ENCODE measurements around the gene PCNT. TPM values are rescaled to one million over a fixed set of nuclear protein-coding genes. Genes with fewer than 3 reads are reported as not detected.

Gene PCNT
- polyA plus RNA-seq, 1 donor, result 17.9 TPM

GRCh38 chr21:46356494-46357334, 32.8 kb downstream of the PCNT start:
- 80% methylated on average over 2 of the region's 23 CpGs for WGBS (ENCODE audit: insufficient coverage, low lambda C conversion rate)

GRCh38 chr21:46357335-46357604, 33.3 kb downstream of the PCNT start:
- peaks cover 63% of the 10 kb centered on the region for H3K36me3 ChIP-seq (ENCODE audit: control insufficient read depth, insufficient read depth, low read length)

More at GRCh38 chr21:46356494-46357334, 32.8 kb downstream of the PCNT start:
- peaks cover 64% of the 10 kb centered on the region for H3K36me3 ChIP-seq (ENCODE audit: control insufficient read depth, insufficient read depth, low read length)
- H3K4me1 ChIP-seq (ENCODE audit: control insufficient read depth, insufficient read depth, low read length), result no peaks in the 10 kb centered on the region
- DNase-seq, result no peak
- H3K9me3 ChIP-seq (ENCODE audit: control insufficient read depth, low read depth, low read length), result no peaks in the 10 kb centered on the region
- H3K4me3 ChIP-seq (ENCODE audit: low read length), result no peak overlapping the region
- no peak overlapping the region for H3K27ac ChIP-seq (ENCODE audit: low read length)
- H3K27me3 ChIP-seq (ENCODE audit: control insufficient read depth, insufficient read depth, low read length), result no peaks in the 10 kb centered on the region

GRCh38 chr21:46357684-46358425, 33.9 kb downstream of the PCNT start:
- H3K9me3 ChIP-seq (ENCODE audit: control insufficient read depth, low read depth, low read length), result no peaks in the 10 kb centered on the region
- H3K36me3 ChIP-seq (ENCODE audit: control insufficient read depth, insufficient read depth, low read length), result peaks cover 59% of the 10 kb centered on the region
- no peaks in the 10 kb centered on the region for H3K4me1 ChIP-seq (ENCODE audit: control insufficient read depth, insufficient read depth, low read length)
- no peaks in the 10 kb centered on the region for H3K27me3 ChIP-seq (ENCODE audit: control insufficient read depth, insufficient read depth, low read length)
- no peak overlapping the region for H3K4me3 ChIP-seq (ENCODE audit: low read length)
- no peak overlapping the region for H3K27ac ChIP-seq (ENCODE audit: low read length)
- no peak for DNase-seq
- no CpG with 5 or more reads among the region's 19 CpGs for WGBS (ENCODE audit: insufficient coverage, low lambda C conversion rate)

More at GRCh38 chr21:46357335-46357604, 33.3 kb downstream of the PCNT start:
- no CpG with 5 or more reads among the region's 4 CpGs for whole genome bisulfite sequencing (ENCODE audit: insufficient coverage, low lambda C conversion rate)
- Histone ChIP-seq H3K27me3 (ENCODE audit: control insufficient read depth, insufficient read depth, low read length) (no peaks in the 10 kb centered on the region), H3K4me1 (ENCODE audit: control insufficient read depth, insufficient read depth, low read length) (no peaks in the 10 kb centered on the region), H3K4me3 (ENCODE audit: low read length) (no peak overlapping the region), H3K9me3 (ENCODE audit: control insufficient read depth, low read depth, low read length) (no peaks in the 10 kb centered on the region), H3K27ac (ENCODE audit: low read length) (no peak overlapping the region)
- no peak for DNase-seq

GRCh38 chr21:46361176-46361575, 37.2 kb downstream of the PCNT start:
- no peak overlapping the region for H3K4me3 ChIP-seq (ENCODE audit: low read length)
- WGBS (ENCODE audit: insufficient coverage, low lambda C conversion rate), result no CpG with 5 or more reads among the region's 10 CpGs
- no peak for DNase-seq
- no peaks in the 10 kb centered on the region for H3K9me3 ChIP-seq (ENCODE audit: control insufficient read depth, low read depth, low read length)
- H3K36me3 ChIP-seq (ENCODE audit: control insufficient read depth, insufficient read depth, low read length), result peaks cover 52% of the 10 kb centered on the region
- H3K4me1 ChIP-seq (ENCODE audit: control insufficient read depth, insufficient read depth, low read length), result no peaks in the 10 kb centered on the region
- no peaks in the 10 kb centered on the region for H3K27me3 ChIP-seq (ENCODE audit: control insufficient read depth, insufficient read depth, low read length)
- no peak overlapping the region for H3K27ac ChIP-seq (ENCODE audit: low read length)

GRCh38 chr21:46361935-46362334, 38.0 kb downstream of the PCNT start:
- Histone ChIP-seq H3K27me3 (ENCODE audit: control insufficient read depth, insufficient read depth, low read length) (no peaks in the 10 kb centered on the region), H3K36me3 (ENCODE audit: control insufficient read depth, insufficient read depth, low read length) (peaks cover 53% of the 10 kb centered on the region), H3K27ac (ENCODE audit: low read length) (no peak overlapping the region), H3K9me3 (ENCODE audit: control insufficient read depth, low read depth, low read length) (no peaks in the 10 kb centered on the region), H3K4me1 (ENCODE audit: control insufficient read depth, insufficient read depth, low read length) (no peaks in the 10 kb centered on the region), H3K4me3 (ENCODE audit: low read length) (no peak overlapping the region)
- no peak for DNase-seq
- WGBS (ENCODE audit: insufficient coverage, low lambda C conversion rate), result no CpG with 5 or more reads among the region's 10 CpGs

GRCh38 chr21:46362946-46363345, 39.0 kb downstream of the PCNT start:
- H3K27me3 ChIP-seq (ENCODE audit: control insufficient read depth, insufficient read depth, low read length), result no peaks in the 10 kb centered on the region
- H3K36me3 ChIP-seq (ENCODE audit: control insufficient read depth, insufficient read depth, low read length), result peaks cover 53% of the 10 kb centered on the region
- 87% methylated on average over 3 of the region's 15 CpGs for WGBS (ENCODE audit: insufficient coverage, low lambda C conversion rate)
- no peak overlapping the region for H3K27ac ChIP-seq (ENCODE audit: low read length)
- DNase-seq, result no peak
- no peaks in the 10 kb centered on the region for H3K4me1 ChIP-seq (ENCODE audit: control insufficient read depth, insufficient read depth, low read length)
- H3K9me3 ChIP-seq (ENCODE audit: control insufficient read depth, low read depth, low read length), result no peaks in the 10 kb centered on the region
- no peak overlapping the region for H3K4me3 ChIP-seq (ENCODE audit: low read length)

- H3K36me3 ChIP-seq (ENCODE audit: control insufficient read depth, insufficient read depth, low read length), result peaks cover 50% of the 10 kb centered on the region
- no CpG with 5 or more reads among the region's 16 CpGs for WGBS (ENCODE audit: insufficient coverage, low lambda C conversion rate)
- H3K9me3 ChIP-seq (ENCODE audit: control insufficient read depth, low read depth, low read length), result no peaks in the 10 kb centered on the region
Observed at GRCh38 chr21:46363698-46364097, 39.7 kb downstream of the PCNT start.

GRCh38 chr21:46366091-46366490, 42.1 kb downstream of the PCNT start:
- no peak overlapping the region for H3K4me3 ChIP-seq (ENCODE audit: low read length)
- no peaks in the 10 kb centered on the region for H3K9me3 ChIP-seq (ENCODE audit: control insufficient read depth, low read depth, low read length)
- no peaks in the 10 kb centered on the region for H3K4me1 ChIP-seq (ENCODE audit: control insufficient read depth, insufficient read depth, low read length)
- H3K27ac ChIP-seq (ENCODE audit: low read length), result no peak overlapping the region
- WGBS (ENCODE audit: insufficient coverage, low lambda C conversion rate), result no CpG with 5 or more reads among the region's 11 CpGs
- peaks cover 51% of the 10 kb centered on the region for H3K36me3 ChIP-seq (ENCODE audit: control insufficient read depth, insufficient read depth, low read length)
- DNase-seq, result no peak
- H3K27me3 ChIP-seq (ENCODE audit: control insufficient read depth, insufficient read depth, low read length), result no peaks in the 10 kb centered on the region

More at GRCh38 chr21:46363698-46364097, 39.7 kb downstream of the PCNT start:
- no peak overlapping the region for H3K4me3 ChIP-seq (ENCODE audit: low read length)
- no peak for DNase-seq
- H3K27me3 ChIP-seq (ENCODE audit: control insufficient read depth, insufficient read depth, low read length), result no peaks in the 10 kb centered on the region
- no peaks in the 10 kb centered on the region for H3K4me1 ChIP-seq (ENCODE audit: control insufficient read depth, insufficient read depth, low read length)
- no peak overlapping the region for H3K27ac ChIP-seq (ENCODE audit: low read length)

GRCh38 chr21:46366561-46366960, 42.6 kb downstream of the PCNT start:
- Histone ChIP-seq H3K4me1 (ENCODE audit: control insufficient read depth, insufficient read depth, low read length) (no peaks in the 10 kb centered on the region), H3K4me3 (ENCODE audit: low read length) (no peak overlapping the region), H3K9me3 (ENCODE audit: control insufficient read depth, low read depth, low read length) (no peaks in the 10 kb centered on the region), H3K36me3 (ENCODE audit: control insufficient read depth, insufficient read depth, low read length) (peaks cover 48% of the 10 kb centered on the region), H3K27me3 (ENCODE audit: control insufficient read depth, insufficient read depth, low read length) (no peaks in the 10 kb centered on the region), H3K27ac (ENCODE audit: low read length) (no peak overlapping the region)
- no peak for DNase-seq
- WGBS (ENCODE audit: insufficient coverage, low lambda C conversion rate), result no CpG with 5 or more reads among the region's 19 CpGs

GRCh38 chr21:46366966-46367365, 43.0 kb downstream of the PCNT start:
- 94% methylated on average over 3 of the region's 20 CpGs for WGBS (ENCODE audit: insufficient coverage, low lambda C conversion rate)
- Histone ChIP-seq H3K36me3 (ENCODE audit: control insufficient read depth, insufficient read depth, low read length) (peaks cover 48% of the 10 kb centered on the region), H3K4me3 (ENCODE audit: low read length) (no peak overlapping the region), H3K27ac (ENCODE audit: low read length) (no peak overlapping the region), H3K9me3 (ENCODE audit: control insufficient read depth, low read depth, low read length) (no peaks in the 10 kb centered on the region), H3K27me3 (ENCODE audit: control insufficient read depth, insufficient read depth, low read length) (no peaks in the 10 kb centered on the region), H3K4me1 (ENCODE audit: control insufficient read depth, insufficient read depth, low read length) (no peaks in the 10 kb centered on the region)
- DNase-seq, result no peak
